HCT116 (cell line): Measurements from ENCODE around the gene DLG4.

Source experiments
- CBX3 ChIP-seq: IDR thresholded peaks from 2 replicates; pipeline ENCODE4 v1.6.1; 2012; ENCODE audit warnings: low read depth
- POLR2A ChIP-seq: IDR thresholded peaks from 2 replicates; pipeline ENCODE4 v1.7.0; 2011; ENCODE audit warnings: borderline replicate concordance; ENCODE audit not compliant: insufficient read depth, insufficient read length; ENCODE audit errors: extremely low read depth
- SIN3A ChIP-seq: IDR thresholded peaks from 2 replicates; pipeline ENCODE4 v1.6.1; 2012; ENCODE audit warnings: low read depth
- SP1 ChIP-seq: IDR thresholded peaks from 2 replicates; pipeline ENCODE4 v1.6.1; 2012; ENCODE audit warnings: low read depth
- SRF ChIP-seq: IDR thresholded peaks from 2 replicates; pipeline ENCODE4 v1.6.1; 2012; ENCODE audit warnings: low read depth
- ZFX ChIP-seq: fragments of 450-650 bp; IDR thresholded peaks from 2 replicates; pipeline ENCODE4 v1.6.1; 2017
- ZNF274 ChIP-seq: fragments of 200-500 bp; sonication (Bioruptor generic); IDR thresholded peaks from 2 replicates; pipeline ENCODE4 v1.6.1; 2014; ENCODE audit warnings: mild to moderate bottlenecking, low read depth, low read length, inconsistent platforms
- TF ChIP-seq, protein P1 (sequence below): IDR thresholded peaks from 2 replicates; pipeline ENCODE4 v1.6.1; 2011; ENCODE audit warnings: mild to moderate bottlenecking, low read length, moderate library complexity; ENCODE audit not compliant: insufficient replicate concordance; ENCODE audit errors: extremely low read depth
- TF ChIP-seq, protein P2 (sequence below): IDR thresholded peaks from 2 replicates; pipeline ENCODE4 v1.6.1; 2012; ENCODE audit warnings: low read depth
- TF ChIP-seq, protein P3 (sequence below), 3 experiments: fragments of 200-600 bp in 1 of 3; sonication (generic) in 1 of 3; IDR thresholded peaks in 2 of 3; conservative IDR thresholded peaks in 1 of 3; 2 replicates each; pipeline ENCODE4 v1.5.1; 2012 to 2017; ENCODE audit warnings: low read depth in 2 of 3, low read length in 2 of 3, antibody characterized with exemption in 1 of 3, borderline replicate concordance in 1 of 3, control low read depth in 1 of 3, mild to moderate bottlenecking in 1 of 3, mixed read lengths in 1 of 3, mixed run types in 1 of 3, moderate library complexity in 1 of 3; ENCODE audit not compliant: insufficient read depth in 1 of 3
- TF ChIP-seq, protein P4 (sequence below): IDR thresholded peaks from 2 replicates; pipeline ENCODE4 v1.6.1; 2012
- TF ChIP-seq, protein P5 (sequence below): IDR thresholded peaks from 2 replicates; pipeline ENCODE4 v1.6.1; 2012

DNA sequence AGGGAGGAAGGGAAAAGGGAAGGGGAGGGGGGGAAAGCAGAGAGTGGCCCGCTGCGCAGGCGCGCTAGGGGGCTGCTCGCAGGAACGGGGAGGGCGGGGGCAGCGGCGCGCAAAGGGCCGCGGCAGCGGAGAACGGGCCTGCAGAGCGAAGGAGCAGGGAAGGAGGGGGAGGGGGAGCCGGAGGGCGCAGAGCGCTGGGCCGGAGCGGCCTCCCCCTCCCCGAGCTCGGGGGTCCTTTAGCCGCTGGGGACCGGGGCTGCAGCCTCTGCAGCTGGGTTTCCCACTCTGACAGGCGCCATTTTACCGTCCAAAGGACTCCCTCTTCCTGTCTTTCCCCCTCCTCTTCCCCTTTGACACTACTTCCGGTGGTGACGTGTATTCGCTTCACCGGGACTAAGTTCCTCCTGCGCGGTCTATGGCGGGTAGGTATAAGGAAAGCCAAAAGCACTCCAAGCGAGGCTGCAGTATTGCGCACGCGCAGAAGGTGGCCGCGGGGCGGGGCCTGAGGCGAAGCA, 32.1 kb upstream of the DLG4 start, which contains the start of gene CTDNEP1:
- TF ChIP-seq, protein P1, sequence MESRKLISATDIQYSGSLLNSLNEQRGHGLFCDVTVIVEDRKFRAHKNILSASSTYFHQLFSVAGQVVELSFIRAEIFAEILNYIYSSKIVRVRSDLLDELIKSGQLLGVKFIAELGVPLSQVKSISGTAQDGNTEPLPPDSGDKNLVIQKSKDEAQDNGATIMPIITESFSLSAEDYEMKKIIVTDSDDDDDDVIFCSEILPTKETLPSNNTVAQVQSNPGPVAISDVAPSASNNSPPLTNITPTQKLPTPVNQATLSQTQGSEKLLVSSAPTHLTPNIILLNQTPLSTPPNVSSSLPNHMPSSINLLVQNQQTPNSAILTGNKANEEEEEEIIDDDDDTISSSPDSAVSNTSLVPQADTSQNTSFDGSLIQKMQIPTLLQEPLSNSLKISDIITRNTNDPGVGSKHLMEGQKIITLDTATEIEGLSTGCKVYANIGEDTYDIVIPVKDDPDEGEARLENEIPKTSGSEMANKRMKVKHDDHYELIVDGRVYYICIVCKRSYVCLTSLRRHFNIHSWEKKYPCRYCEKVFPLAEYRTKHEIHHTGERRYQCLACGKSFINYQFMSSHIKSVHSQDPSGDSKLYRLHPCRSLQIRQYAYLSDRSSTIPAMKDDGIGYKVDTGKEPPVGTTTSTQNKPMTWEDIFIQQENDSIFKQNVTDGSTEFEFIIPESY: no peak
- TF ChIP-seq, protein P2, sequence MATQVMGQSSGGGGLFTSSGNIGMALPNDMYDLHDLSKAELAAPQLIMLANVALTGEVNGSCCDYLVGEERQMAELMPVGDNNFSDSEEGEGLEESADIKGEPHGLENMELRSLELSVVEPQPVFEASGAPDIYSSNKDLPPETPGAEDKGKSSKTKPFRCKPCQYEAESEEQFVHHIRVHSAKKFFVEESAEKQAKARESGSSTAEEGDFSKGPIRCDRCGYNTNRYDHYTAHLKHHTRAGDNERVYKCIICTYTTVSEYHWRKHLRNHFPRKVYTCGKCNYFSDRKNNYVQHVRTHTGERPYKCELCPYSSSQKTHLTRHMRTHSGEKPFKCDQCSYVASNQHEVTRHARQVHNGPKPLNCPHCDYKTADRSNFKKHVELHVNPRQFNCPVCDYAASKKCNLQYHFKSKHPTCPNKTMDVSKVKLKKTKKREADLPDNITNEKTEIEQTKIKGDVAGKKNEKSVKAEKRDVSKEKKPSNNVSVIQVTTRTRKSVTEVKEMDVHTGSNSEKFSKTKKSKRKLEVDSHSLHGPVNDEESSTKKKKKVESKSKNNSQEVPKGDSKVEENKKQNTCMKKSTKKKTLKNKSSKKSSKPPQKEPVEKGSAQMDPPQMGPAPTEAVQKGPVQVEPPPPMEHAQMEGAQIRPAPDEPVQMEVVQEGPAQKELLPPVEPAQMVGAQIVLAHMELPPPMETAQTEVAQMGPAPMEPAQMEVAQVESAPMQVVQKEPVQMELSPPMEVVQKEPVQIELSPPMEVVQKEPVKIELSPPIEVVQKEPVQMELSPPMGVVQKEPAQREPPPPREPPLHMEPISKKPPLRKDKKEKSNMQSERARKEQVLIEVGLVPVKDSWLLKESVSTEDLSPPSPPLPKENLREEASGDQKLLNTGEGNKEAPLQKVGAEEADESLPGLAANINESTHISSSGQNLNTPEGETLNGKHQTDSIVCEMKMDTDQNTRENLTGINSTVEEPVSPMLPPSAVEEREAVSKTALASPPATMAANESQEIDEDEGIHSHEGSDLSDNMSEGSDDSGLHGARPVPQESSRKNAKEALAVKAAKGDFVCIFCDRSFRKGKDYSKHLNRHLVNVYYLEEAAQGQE: no peak
- TF ChIP-seq, protein P3, sequence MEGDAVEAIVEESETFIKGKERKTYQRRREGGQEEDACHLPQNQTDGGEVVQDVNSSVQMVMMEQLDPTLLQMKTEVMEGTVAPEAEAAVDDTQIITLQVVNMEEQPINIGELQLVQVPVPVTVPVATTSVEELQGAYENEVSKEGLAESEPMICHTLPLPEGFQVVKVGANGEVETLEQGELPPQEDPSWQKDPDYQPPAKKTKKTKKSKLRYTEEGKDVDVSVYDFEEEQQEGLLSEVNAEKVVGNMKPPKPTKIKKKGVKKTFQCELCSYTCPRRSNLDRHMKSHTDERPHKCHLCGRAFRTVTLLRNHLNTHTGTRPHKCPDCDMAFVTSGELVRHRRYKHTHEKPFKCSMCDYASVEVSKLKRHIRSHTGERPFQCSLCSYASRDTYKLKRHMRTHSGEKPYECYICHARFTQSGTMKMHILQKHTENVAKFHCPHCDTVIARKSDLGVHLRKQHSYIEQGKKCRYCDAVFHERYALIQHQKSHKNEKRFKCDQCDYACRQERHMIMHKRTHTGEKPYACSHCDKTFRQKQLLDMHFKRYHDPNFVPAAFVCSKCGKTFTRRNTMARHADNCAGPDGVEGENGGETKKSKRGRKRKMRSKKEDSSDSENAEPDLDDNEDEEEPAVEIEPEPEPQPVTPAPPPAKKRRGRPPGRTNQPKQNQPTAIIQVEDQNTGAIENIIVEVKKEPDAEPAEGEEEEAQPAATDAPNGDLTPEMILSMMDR (IDR thresholded peaks at IDR 0.05 in 2 of 3, conservative IDR thresholded peaks at IDR 0.05 in 1 of 3; ENCODE audit: borderline replicate concordance in 1 of 3, insufficient read depth in 1 of 3, low read depth in 2 of 3, low read length in 2 of 3): no peak
- TF ChIP-seq POLR2A (peak; percentile 55), SRF (no peak), CBX3 (no peak), ZFX (no peak), SIN3A (no peak), SP1 (no peak), ZNF274 (no peak)
- TF ChIP-seq, protein P4, sequence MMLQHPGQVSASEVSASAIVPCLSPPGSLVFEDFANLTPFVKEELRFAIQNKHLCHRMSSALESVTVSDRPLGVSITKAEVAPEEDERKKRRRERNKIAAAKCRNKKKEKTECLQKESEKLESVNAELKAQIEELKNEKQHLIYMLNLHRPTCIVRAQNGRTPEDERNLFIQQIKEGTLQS: no peak
- TF ChIP-seq, protein P5, sequence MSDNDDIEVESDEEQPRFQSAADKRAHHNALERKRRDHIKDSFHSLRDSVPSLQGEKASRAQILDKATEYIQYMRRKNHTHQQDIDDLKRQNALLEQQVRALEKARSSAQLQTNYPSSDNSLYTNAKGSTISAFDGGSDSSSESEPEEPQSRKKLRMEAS: no peak
